NCI-H187 (cell line): ENCODE data around the gene BCKDK.

Experiments used
- DNase-seq, 2 experiments: peaks; one replicate each; lab custom pipeline; 2025; lab: John Stamatoyannopoulos, UW

BCKDK gene

GRCh38 chr16:31108035-31108793 is at the start of gene BCKDK:
TSS of gene BCKDK (plus strand) at chr16:31108386. CDS start at chr16:31109224, 838 bp downstream.
- DNase-seq, result peak in 1 of 2 experiments; percentile 1

DNA sequence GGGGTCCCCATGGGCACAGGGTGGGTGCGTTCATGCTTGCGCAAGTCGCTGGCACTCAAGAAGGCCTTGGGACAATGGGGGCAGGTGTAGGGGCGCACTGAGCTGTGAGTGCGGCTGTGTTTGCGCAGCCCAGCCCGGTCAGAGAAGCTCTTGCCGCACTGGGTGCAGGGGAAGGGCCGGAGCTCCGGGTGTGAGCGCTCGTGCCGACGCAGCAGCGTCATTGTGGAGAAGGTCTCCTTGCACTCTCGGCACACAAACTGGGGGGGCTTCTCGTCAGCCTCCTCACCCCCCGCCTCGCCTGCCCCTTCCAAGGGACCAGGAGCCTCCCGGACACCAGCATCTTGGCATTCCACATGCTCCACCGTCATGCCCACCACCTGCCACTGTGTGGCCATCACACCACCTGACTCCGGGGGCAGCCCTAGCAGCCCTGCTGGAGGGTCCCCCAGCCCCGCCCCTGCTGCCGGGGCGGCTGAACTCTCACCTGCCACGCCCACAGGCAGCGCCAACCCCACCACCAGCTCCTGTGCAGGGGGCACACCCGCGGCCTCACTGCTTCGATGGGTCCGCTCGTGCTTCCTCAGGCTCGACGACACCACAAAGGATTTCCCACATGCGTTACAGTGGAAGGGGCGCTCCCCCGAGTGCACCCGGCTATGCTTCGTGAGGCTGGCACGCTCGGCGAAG is 46.9 kb upstream of the BCKDK start:
- DNase-seq, result no peak

DNA sequence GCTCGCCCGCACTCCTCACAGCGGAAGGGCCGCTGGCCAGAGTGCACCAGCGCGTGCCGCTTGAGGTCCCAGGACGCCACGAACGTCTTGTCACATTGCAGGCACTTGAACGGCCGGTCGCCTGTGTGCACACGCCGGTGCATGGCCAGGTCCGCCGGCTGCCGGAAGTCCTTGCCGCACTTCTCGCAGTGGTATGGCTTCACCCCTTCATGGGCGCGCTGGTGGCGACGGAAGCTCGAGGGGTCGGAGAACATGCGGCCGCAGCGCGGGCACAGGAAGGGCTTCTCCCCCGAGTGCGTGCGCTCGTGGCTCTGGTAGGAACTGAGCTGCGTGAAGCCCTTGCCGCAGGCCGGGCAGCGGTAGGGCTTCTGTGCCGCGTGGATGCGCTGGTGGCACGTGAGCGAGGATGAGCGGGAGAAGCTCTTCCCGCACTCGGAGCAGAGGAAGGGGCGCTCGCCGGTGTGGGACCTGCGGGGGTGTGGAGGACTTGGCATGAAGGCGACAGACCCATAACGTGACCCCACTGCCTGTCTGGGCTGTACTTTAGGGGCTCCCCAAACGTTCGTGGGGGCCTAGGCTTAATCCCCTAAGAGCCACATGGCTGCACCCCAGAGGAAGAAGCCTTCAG is 46.3 kb upstream of the BCKDK start:
- DNase-seq, result no peak

DNA sequence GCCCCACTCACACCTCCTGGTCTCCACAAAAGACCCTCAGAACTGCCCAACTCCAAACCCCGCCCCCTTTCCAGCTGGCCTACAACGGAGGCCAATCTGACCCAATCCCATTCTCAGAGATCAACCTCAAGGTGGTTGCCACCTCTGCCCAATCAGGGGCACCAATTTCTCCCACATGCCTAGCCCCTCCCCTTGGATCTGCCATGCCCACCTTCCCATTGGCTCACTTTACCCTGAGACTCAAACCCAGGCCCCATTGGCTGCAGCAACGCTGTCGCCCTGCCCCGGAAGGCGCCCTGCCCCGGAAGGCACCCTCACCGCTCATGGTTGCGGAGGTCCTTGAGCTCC is 44.7 kb upstream of the BCKDK start:
- DNase-seq, result no peak

DNA sequence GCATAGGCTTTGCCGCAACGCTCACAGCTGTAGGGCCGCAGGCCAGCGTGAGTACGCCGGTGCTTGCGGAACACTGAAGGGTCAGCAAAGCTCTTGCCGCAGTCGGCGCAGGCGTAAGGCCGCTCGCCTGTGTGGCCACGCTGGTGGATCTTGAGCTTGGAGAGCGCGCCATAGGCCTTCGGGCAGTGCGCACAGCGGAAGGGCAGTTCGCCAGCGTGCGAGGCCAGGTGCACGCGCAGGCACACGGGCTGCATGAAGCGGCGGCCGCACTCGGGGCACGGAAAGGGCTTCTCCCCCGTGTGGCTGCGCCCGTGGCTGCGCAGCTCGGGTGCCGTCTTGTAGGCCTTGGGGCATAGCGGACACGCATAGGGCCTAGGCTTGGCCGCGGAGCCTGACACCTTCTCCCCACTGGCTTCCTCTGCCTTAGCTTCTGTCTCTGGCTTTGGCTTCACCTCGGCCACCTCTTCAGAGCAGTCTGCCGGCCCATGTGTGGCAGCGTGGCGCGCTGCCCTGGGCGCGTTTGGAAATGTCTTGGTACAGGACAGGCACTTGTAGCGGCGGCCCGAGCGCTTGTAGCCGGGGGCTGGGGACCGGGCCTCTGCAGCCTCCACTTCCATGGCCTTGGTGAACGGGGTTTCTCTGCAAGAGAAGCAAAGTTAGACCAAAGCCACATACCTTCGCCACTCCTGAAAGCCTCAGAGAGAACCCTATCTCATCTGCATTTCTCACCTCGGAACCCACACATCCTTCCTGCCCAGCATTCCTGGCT is 44.2 kb upstream of the BCKDK start:
- DNase-seq, result no peak

GRCh38 chr16:31064882-31065461 is 43.2 kb upstream of the BCKDK start:
- no peak for DNase-seq

- DNase-seq, result no peak
Observed at GRCh38 chr16:31067342-31067741, 40.8 kb upstream of the BCKDK start.

DNA sequence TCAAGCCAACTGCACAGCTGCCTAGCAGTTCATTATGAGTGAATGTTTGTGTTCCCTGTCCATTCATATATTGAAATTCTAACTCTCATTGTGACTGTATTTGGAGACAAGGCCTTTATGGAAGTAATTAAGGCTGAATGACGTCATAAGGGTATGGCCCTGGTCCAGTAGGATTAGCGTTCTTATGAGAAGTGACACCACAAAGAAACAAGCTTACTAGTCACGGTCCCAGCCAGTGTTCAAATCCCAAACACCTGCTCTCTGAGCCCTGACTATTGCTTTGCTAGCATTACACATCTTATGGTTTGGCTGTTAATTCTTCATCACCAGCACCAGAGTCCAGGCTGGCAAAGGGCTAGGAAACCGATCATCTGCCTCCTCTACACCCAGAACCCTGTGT is 36.3 kb upstream of the BCKDK start:
- no peak for DNase-seq

DNA sequence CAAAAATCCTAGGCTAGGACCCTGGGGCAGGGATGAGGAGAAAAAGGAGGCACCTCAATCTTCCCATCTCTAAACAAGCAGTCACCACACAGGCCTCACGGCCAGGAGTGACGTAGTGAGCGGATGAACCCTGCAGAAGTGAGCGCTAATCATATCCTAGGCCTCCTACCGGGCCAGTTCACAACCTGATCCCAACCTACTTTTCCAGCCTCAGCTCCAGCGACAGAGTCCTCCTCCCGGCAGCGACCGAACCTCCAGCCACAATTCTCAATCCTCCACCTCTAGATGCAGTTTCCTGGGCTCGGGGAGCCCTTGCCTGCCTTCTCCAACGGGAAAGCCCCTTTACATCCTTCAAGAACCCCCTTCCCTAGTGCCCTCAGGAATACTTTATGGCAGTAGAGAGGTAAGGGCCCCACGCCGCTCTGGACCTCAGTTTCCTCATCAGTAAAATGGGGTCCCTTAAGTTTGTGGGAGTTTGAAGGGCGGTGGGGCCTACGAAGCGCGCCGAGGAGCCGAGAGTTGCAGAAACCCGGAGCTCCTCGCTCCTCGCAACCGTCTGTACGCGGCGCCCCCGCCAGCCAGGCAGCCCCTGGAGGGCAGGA is 35.5 kb upstream of the BCKDK start:
- no peak for DNase-seq

DNA sequence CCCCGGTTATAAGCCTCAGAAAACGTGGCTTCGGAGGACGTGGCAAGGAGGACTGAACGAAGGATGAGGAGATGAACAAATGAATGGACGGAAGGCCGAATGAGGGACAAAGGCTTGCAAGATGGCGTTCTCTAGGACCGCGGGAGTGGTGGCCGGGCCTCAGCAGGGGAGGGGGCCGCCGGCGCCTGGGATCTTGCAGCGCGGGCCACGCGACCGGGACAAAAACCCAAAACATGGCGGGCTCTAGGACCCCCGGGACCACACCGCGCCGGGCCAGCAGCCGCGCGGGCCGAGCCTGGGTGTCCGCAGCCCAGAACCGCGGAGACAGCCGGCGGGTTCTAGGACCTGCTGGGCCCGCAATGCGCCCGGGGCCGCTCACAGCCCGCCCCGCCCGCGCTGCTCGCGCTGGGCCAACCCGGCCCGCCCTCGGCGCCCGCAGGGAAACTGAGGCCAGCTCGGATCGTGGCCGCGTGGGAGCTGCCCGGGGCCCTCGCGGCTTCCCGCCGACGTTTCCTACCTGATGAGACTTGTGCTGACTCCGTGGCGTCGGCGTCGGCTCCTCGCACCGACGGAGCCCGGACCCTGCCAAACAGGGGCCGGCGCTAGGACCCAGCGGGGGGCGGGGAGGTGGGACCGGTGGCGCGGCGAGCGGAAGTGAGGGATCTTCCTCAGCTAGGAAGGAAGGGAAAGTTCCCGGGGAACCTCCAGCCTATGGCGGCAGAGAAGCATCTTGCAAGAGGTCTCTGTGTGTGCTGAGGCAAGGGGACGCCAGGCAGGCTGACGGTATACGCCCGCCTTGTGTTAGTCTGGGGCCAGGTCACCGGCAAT is 34.8 kb upstream of the BCKDK start:
- peak; percentile 54 to 57 for DNase-seq

DNA sequence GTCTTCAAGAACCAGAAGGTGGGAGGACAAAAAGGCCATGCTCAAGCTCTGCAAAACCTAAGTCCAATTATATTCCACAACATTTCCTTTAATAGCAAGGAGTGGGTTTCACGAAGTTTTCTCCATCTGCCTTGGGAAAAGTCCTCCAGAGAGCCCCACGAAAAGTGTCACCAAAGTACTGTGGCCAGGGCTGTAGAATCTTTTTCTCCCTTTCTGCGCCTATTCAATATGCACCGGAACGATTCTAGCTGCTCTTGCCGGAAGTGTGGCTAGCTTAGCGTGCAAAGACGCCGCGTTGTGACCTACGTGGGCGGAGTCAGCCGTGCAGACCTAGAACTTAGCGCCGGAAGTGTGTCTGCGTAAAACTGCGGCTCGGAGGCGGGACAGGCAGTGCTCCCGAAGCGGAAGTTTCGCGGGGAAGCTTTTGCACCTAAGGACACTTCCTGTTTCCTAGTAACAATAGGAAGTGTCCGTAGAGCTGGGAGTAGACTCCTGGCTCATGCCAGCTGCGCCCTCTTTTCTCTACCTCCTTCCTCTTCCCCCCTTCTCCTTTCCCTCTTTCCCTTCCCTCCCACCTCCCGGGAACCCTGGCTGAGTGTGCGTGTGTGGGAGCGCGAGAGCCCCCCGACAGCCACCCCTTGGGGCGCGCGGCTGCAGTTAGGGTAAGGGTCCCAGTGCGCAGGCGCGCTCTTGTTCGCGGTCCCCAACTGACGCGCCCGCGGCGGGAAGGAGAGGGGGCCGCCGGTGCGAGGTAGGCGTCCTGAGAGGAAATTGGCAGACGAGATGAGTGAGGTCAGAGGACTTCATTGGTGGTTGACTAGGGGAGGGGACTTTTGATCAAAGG is 34.0 kb upstream of the BCKDK start, which contains the start of the genes ZNF646 and ZNF668:
ZNF646 (plus strand) TSS at position 453 of the 844 bp plus-strand sequence. CDS start 1,903 bp downstream, outside the sequence.
ZNF668 (minus strand) TSS at position 271 of the 844 bp plus-strand sequence. CDS start 9,781 bp downstream, outside the sequence.
- DNase-seq, result peak; percentile 65 to 92

GRCh38 chr16:31074814-31075183 is 33.4 kb upstream of the BCKDK start:
- DNase-seq, result no peak

DNA sequence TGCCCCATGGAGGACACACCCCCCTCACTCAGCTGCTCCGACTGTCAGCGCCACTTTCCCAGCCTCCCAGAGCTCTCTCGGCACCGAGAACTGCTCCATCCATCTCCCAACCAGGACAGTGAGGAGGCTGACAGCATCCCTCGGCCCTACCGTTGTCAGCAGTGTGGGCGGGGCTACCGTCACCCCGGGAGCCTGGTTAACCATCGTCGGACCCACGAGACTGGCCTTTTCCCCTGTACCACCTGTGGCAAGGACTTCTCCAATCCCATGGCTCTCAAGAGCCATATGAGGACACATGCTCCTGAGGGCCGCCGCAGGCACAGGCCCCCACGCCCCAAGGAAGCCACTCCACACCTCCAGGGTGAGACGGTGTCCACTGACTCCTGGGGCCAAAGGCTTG is 31.9 kb upstream of the BCKDK start:
- no peak for DNase-seq

GRCh38 chr16:31077024-31077423 is 31.2 kb upstream of the BCKDK start:
- DNase-seq, result no peak

DNA sequence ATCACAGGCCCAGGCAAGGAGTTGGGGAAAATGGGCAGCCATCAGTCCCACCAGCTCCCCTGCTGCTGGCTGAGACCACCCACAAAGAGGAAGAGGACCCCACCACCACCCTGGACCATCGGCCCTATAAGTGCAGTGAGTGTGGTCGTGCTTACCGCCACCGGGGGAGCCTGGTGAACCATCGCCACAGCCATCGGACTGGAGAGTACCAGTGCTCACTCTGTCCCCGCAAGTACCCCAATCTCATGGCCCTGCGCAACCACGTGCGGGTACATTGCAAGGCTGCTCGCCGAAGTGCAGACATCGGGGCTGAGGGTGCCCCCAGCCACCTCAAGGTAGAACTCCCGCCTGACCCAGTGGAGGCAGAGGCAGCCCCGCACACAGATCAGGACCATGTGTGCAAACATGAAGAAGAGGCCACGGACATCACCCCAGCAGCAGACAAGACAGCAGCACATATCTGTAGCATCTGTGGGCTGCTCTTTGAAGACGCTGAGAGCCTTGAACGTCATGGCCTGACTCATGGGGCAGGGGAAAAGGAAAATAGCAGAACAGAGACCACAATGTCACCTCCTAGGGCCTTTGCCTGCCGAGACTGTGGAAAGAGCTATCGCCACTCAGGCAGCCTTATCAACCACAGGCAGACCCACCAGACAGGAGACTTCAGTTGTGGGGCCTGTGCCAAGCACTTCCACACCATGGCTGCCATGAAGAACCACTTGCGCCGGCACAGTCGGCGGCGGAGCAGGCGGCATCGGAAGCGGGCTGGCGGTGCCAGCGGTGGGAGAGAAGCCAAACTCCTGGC is 30.4 kb upstream of the BCKDK start:
- DNase-seq, result no peak

DNA sequence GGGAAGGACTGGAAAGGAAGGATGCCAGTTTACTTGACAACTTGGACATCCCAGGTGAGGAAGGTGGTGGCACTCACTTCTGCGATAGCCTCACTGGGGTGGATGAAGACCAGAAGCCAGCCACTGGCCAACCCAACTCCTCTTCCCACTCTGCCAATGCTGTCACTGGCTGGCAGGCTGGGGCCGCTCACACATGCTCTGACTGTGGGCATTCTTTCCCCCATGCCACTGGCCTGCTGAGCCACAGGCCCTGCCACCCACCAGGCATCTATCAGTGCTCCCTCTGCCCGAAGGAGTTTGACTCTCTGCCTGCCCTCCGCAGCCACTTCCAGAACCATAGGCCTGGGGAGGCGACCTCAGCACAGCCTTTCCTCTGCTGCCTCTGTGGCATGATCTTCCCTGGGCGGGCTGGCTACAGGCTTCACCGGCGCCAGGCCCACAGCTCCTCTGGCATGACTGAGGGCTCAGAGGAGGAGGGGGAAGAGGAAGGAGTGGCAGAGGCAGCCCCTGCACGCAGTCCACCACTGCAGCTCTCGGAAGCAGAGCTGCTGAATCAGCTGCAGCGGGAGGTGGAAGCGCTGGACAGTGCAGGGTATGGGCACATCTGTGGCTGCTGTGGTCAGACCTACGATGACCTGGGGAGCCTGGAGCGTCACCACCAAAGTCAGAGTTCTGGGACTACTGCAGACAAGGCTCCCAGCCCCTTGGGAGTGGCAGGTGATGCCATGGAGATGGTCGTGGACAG is 29.4 kb upstream of the BCKDK start:
- no peak for DNase-seq

DNA sequence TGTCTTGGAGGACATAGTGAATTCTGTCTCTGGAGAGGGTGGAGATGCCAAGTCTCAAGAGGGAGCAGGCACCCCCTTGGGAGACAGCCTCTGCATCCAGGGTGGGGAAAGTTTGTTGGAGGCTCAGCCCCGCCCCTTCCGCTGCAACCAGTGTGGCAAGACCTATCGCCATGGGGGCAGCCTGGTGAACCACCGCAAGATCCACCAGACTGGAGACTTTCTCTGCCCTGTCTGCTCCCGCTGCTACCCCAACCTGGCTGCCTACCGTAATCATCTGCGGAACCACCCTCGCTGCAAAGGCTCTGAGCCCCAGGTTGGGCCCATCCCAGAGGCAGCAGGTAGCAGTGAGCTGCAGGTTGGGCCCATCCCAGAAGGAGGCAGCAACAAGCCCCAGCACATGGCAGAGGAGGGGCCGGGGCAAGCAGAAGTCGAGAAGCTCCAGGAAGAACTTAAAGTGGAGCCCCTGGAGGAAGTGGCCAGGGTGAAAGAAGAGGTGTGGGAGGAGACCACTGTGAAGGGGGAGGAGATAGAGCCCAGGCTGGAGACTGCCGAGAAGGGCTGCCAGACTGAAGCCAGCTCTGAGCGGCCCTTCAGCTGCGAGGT is 28.7 kb upstream of the BCKDK start:
- DNase-seq, result no peak
